22Rv1 (cell line): ENCODE data around the gene GGT6.
"Not testable (repeated sequence)": the region's sequence is repeated elsewhere in the genome, so short reads cannot be mapped to it uniquely, and the experiment has no call there.

Experiments
- H3K27ac ChIP-seq: fragments of 450-650 bp; 2 replicates; pipeline ENCODE4 v1.5.1; 2017
- ZFX ChIP-seq: fragments of 450-650 bp; IDR thresholded peaks from 2 replicates; pipeline ENCODE4 v1.6.1; 2017; ENCODE audit warnings: antibody characterized with exemption, borderline replicate concordance
- TF ChIP-seq, protein P1 (sequence below): fragments of 450-650 bp; IDR thresholded peaks from 2 replicates; pipeline ENCODE4 v1.5.1; 2017; ENCODE audit warnings: mild to moderate bottlenecking

Gene GGT6

DNA sequence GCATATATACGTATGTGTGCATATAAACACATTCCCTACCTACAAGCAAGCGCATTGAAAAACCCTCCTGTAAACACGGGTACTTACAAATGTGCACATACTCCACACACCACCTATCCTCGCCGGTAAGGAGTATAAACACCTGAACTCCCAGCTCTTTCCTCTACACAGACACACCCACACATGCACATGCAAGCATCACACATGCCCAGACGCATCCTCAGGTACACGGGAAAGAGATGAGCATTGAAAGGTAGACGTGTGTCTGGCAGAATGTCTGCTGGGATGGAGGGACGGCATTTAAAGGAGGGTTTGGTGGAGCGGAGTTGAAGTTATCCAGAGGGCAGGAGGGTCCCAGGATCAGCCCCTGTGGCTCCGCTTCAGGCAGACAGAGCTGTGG, 19.3 kb upstream of the GGT6 start:
- TF ChIP-seq ZFX, result no peak
- TF ChIP-seq, protein P1, sequence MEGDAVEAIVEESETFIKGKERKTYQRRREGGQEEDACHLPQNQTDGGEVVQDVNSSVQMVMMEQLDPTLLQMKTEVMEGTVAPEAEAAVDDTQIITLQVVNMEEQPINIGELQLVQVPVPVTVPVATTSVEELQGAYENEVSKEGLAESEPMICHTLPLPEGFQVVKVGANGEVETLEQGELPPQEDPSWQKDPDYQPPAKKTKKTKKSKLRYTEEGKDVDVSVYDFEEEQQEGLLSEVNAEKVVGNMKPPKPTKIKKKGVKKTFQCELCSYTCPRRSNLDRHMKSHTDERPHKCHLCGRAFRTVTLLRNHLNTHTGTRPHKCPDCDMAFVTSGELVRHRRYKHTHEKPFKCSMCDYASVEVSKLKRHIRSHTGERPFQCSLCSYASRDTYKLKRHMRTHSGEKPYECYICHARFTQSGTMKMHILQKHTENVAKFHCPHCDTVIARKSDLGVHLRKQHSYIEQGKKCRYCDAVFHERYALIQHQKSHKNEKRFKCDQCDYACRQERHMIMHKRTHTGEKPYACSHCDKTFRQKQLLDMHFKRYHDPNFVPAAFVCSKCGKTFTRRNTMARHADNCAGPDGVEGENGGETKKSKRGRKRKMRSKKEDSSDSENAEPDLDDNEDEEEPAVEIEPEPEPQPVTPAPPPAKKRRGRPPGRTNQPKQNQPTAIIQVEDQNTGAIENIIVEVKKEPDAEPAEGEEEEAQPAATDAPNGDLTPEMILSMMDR, result no peak
- no peak overlapping the region for H3K27ac ChIP-seq

DNA sequence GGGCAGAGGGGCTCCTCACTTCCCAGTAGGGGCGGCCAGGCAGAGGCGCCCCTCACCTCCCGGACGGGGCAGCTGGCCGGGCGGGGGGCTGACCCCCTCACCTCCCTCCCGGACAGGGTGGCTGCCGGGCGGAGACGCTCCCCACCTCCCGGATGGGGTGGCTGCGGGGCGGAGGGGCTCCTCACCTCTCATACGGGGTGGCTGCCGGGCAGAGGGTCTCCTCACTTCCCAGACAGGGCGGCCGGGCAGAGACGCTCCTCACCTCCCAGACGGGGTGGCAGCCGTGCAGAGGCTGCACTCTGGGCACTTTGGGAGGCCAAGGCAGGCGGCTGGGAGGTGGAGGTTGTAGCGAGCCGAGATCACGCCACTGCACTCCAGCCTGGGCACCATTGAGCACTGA, 18.0 kb upstream of the GGT6 start:
- not testable (repeated sequence) for H3K27ac ChIP-seq

DNA sequence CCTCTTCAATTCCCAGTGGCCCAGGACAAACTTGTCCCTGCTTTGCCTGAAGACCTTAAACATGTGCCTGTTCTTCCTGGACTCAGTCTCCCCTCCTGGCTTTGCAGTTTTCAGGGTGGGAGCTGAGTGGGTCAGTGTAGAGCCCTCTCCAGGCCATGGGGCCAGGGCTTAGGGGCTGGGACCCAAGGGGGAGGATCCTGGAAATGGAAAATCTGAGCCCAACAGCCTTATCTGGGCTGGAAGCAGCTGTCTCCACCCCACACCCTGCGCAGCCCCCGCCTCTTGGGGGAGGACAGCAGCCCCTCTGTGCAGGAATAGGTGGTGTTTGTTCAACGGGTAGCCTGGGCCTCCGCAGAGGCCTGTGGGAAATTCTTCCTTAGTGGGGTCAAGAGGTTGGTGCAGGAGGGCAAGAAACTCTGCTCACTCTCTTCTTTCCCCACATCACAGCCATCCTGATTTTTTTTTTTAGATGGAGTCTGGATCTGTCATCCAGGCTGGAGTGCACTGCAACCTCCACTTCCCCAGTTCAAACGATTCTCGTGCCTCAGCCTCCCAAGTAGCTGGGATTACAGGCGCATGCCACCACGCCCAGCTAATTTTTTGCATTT, 17.1 kb upstream of the GGT6 start:
- no peak overlapping the region for H3K27ac ChIP-seq
- no peak for TF ChIP-seq ZFX
- TF ChIP-seq, protein P1, result no peak

DNA sequence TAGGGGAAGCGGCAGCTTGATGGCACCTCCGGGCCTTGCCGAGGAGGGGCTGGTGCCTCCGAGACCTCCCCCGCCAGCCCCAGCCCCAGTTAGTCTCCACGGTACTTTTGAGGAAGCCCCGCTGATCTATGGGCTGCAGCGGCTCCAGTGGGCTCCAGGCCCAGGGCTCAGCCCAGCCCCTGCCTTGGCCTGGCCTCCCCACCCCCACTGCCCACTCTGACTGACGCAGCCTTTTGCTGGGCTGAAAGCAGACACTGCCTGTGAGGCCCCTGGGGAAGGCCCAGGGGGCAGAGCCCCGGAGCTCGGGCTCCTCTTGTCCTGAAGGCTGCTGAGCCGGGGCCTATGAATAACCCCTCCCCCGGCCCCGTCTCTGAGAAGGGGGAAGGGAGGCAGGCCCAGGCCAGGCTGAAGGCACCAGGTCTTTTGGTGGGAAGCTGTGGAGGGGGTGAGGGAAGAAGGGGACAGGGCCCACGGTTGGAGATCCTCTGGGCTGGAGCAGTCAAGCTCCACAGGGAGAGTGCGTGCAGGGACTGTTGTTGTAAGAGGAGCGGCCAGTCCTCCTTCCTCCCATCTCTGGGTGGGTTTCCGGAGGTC, 16.4 kb upstream of the GGT6 start:
- TF ChIP-seq, protein P1, result no peak
- TF ChIP-seq ZFX, result no peak
- no peak overlapping the region for H3K27ac ChIP-seq

DNA sequence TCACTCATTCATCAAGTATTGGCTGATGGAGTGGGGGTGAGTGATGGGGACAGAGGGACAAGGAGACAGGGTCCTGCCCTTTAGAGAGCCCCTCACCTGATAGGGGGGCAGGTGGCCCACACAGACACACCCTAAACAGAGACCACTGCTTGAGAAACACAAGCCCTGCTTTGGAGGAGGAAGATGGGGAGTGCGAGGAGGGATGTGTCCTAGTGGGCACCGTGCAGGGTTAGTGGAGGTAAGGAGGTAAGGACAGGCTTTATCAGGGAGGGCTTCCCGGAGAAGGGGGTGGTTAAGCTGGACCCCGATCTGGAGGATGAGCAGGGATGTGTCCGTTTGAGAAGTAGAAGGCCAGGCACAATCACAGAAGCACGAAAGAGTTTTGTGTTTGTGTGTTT, 15.8 kb upstream of the GGT6 start:
- TF ChIP-seq, protein P1, result no peak
- no peak for TF ChIP-seq ZFX
- no peak overlapping the region for H3K27ac ChIP-seq

DNA sequence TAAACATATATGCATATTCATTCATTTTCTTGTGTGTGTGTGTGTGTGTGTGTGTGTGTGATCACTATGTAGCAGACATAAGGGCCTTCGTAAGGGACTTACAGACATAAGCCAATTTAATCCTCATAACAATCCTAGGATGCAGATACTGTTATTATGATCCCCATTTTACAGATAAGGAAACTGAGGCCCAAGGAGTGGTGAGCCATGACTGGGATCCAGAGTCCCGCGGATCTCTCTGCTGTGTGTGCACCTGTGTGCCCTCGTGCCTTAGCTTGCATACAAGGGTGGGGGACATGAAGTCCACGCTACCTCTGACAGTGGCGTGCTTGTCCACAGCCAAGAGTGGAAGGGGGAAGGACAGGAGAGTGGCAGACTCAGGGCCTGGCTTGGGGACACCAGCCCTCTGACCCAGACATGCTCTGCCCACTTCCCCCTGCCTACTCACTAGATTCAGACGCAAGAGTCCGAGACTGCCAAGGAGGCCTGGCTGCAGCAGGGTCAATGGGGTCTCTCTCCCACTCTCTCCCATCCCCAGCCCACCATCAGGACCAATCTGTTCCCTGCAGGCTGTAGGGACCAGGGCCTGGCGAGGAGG, 14.2 kb upstream of the GGT6 start:
- no peak overlapping the region for H3K27ac ChIP-seq
- TF ChIP-seq ZFX, result no peak
- TF ChIP-seq, protein P1, result no peak

DNA sequence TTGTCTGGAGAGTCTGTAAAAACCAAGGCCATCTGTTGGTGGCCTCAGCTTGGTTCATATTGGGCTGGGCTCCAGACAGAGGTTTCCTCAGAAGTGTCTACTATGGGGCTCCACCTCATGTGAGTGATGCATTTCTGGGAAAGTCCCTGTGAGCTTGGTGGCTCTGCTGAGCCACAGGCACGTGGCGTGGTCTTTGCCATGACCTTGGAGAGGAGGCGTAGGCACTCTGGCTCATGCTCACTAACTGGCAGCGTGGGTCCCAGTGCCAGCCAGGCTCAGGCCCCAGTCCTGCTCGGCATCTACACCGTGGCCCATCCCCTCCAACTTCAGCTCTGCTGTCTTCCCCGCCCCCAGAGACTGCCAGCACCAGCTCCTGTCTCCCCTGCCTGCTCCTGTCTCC, 13.3 kb upstream of the GGT6 start:
- no peak overlapping the region for H3K27ac ChIP-seq

More for the DNA sequence above, 13.3 kb upstream of the GGT6 start:
- TF ChIP-seq ZFX, result no peak
- TF ChIP-seq, protein P1, result no peak
